Frontal cortex (tissue), 4 donors: ENCODE measurements around the gene SEZ6L. TPM values are rescaled to one million over a fixed set of nuclear protein-coding genes. Genes with fewer than 3 reads are reported as not detected.

Experiments used
- DNase-seq, 2 donors: peaks; one replicate each; pipeline ENCODE4 v3.0.0; 2012; ENCODE audit warnings: low spot score in 2 of 2
- FAIRE-seq: peaks from 2 replicates; lab custom pipeline; 2012; peaks lifted over from hg19 to GRCh38; lab: Jason Lieb, UNC
- total RNA-seq: library from RNA; depleted of rRNA; stranded (reverse); fragments of >200 nt; gene quantifications from one replicate; pipeline ENCODE4 v1.2.3, GENCODE V29; 2014
- donor health status: control.
- donor health status: control.
- donor health status: control.

Gene SEZ6L
- total RNA-seq, 1 donor from 2014 or later = 51.8 TPM

- DNase-seq = no peak
- FAIRE-seq = no peak
Measured at GRCh38 chr22:26323013-26323412, 153.8 kb downstream of the SEZ6L start.

GRCh38 chr22:26324150-26324549, 154.9 kb downstream of the SEZ6L start:
- FAIRE-seq (no peak), DNase-seq (no peak)

- FAIRE-seq (no peak), DNase-seq (no peak)
Measured at GRCh38 chr22:26325641-26326040, 156.4 kb downstream of the SEZ6L start.

GRCh38 chr22:26326803-26327202, 157.5 kb downstream of the SEZ6L start:
- FAIRE-seq (no peak), DNase-seq (no peak)

- FAIRE-seq (no peak), DNase-seq (no peak)
Measured at GRCh38 chr22:26327306-26327705, 158.0 kb downstream of the SEZ6L start.

GRCh38 chr22:26328221-26328620, 159.0 kb downstream of the SEZ6L start:
- DNase-seq = no peak
- FAIRE-seq = no peak

GRCh38 chr22:26330971-26331625, 161.8 kb downstream of the SEZ6L start:
- peak; percentile 25 to 60 for DNase-seq
- no peak for FAIRE-seq

GRCh38 chr22:26333088-26333800, 164.0 kb downstream of the SEZ6L start:
- DNase-seq (no peak), FAIRE-seq (no peak)

GRCh38 chr22:26334232-26334631, 165.0 kb downstream of the SEZ6L start:
- DNase-seq = no peak
- no peak for FAIRE-seq

- FAIRE-seq (no peak), DNase-seq (no peak)
Measured at GRCh38 chr22:26336773-26337172, 167.5 kb downstream of the SEZ6L start.

- no peak for DNase-seq
- FAIRE-seq = no peak
Measured at GRCh38 chr22:26339755-26340154, 170.5 kb downstream of the SEZ6L start.

- DNase-seq = no peak
- FAIRE-seq = no peak
Measured at GRCh38 chr22:26342745-26343410, 173.6 kb downstream of the SEZ6L start.

- FAIRE-seq (no peak), DNase-seq (no peak)
Measured at GRCh38 chr22:26345496-26345895, 176.2 kb downstream of the SEZ6L start.

- DNase-seq = no peak
- FAIRE-seq = no peak
Measured at GRCh38 chr22:26348810-26349526, 179.7 kb downstream of the SEZ6L start.

GRCh38 chr22:26354707-26355106, 185.4 kb downstream of the SEZ6L start:
- DNase-seq (no peak), FAIRE-seq (no peak)

- DNase-seq = no peak
- FAIRE-seq = no peak
Measured at GRCh38 chr22:26357281-26357680, 188.0 kb downstream of the SEZ6L start.

GRCh38 chr22:26357813-26358212, 188.6 kb downstream of the SEZ6L start:
- DNase-seq (no peak), FAIRE-seq (no peak)

- no peak for FAIRE-seq
Measured at GRCh38 chr22:26359156-26359555, 189.9 kb downstream of the SEZ6L start.

GRCh38 chr22:26360169-26360885, 191.1 kb downstream of the SEZ6L start:
- FAIRE-seq (no peak), DNase-seq (peak; percentile 14 to 52)

More at GRCh38 chr22:26359156-26359555, 189.9 kb downstream of the SEZ6L start:
- no peak for DNase-seq

GRCh38 chr22:26362471-26362870, 193.2 kb downstream of the SEZ6L start:
- DNase-seq (no peak), FAIRE-seq (no peak)
